Cardiac septum (tissue), 1 donor: ENCODE measurements around the gene RNF146. TPM values are rescaled to one million over a fixed set of nuclear protein-coding genes. Genes with fewer than 3 reads are reported as not detected.
"Not testable (repeated sequence)": the region's sequence is repeated elsewhere in the genome, so short reads cannot be mapped to it uniquely, and the experiment has no call there.

ENCODE experiments used
- DNase-seq: peaks from one replicate; pipeline ENCODE4 v3.0.0-alpha.2; 2020; ENCODE audit warnings: low spot score
- intact Hi-C: fragments of 100-400 bp; cut with DNase I; formaldehyde crosslinking; loops from one replicate; pipeline ENCODE4 v1.14.0; 2022
- long read RNA-seq: library from polyadenylated mRNA; unstranded; transcript quantifications from one replicate; pipeline ENCODE4 v2.0.0, GENCODE V29; 2021
- total RNA-seq: library from RNA; stranded (reverse); fragmentation: NEBNext Ultra II Directional; extraction: Animal tissue kit (Norgen Biotek cat#: 25700); gene quantifications from one replicate; pipeline ENCODE4 v1.2.1, GENCODE V29; 2021
- donor health status: DM: no; HTN: no; CAD: no.

Gene RNF146
- 72.8 TPM for total RNA-seq
- long read RNA-seq, transcript RNF146-204 (4 exons, 884 nt), result major isoform, 7 of 28 reads
- long read RNA-seq, transcript RNF146-201 (5 exons, 2,624 nt), result minor isoform, 5 of 28 reads
- long read RNA-seq, partial matches to known transcripts, result 1 of 28 reads
- long read RNA-seq, other reads (novel, unspliced or antisense), result 13 of 28 reads

- DNase-seq, result peak; percentile 93
- intact Hi-C loops, result loop anchor here (1.0 to 10.0 kb wide), 3 partner anchors 75 to 1232 kb away; partner anchors contain the start of gene ECHDC1
These were observed at the start of gene RNF146 for GRCh38 chr6:127266178-127266891. TSS of gene RNF146 (plus strand) at chr6:127266864. CDS start at chr6:127280339, 13,475 bp downstream.

GRCh38 chr6:127219869-127220268 lies 46.8 kb upstream of the RNF146 start:
- no peak for DNase-seq
- intact Hi-C loops, result no loop called here

- DNase-seq, result no peak
- intact Hi-C loops, result no loop called here
These were observed 45.5 kb upstream of the RNF146 start for GRCh38 chr6:127221201-127221600.

GRCh38 chr6:127222418-127222817 lies 44.2 kb upstream of the RNF146 start:
- no peak for DNase-seq
- intact Hi-C loops, result no loop called here

- DNase-seq, result no peak
- intact Hi-C loops, result no loop called here
These were observed 41.2 kb upstream of the RNF146 start for GRCh38 chr6:127225497-127225896.

GRCh38 chr6:127233819-127234218 lies 32.8 kb upstream of the RNF146 start:
- intact Hi-C loops, DNase-seq: not testable (repeated sequence)

- intact Hi-C loops, result no loop called here
These were observed 23.2 kb upstream of the RNF146 start for GRCh38 chr6:127243501-127243900.

GRCh38 chr6:127247114-127248096 lies 19.3 kb upstream of the RNF146 start:
- DNase-seq, result no peak
- intact Hi-C loops, result no loop called here

More at GRCh38 chr6:127243501-127243900, 23.2 kb upstream of the RNF146 start:
- no peak for DNase-seq

- intact Hi-C loops, result no loop called here
- DNase-seq, result no peak
These were observed 17.0 kb upstream of the RNF146 start for GRCh38 chr6:127249621-127250020.

GRCh38 chr6:127255286-127255685 lies 11.4 kb upstream of the RNF146 start:
- intact Hi-C loops, result no loop called here
- no peak for DNase-seq

GRCh38 chr6:127262896-127263295 lies 3.8 kb upstream of the RNF146 start:
- DNase-seq, result no peak
- intact Hi-C loops, result loop anchor here (10.0 kb wide), 1 partner anchor 1228 kb away; no protein-coding TSS in a partner anchor

- no peak for DNase-seq
- intact Hi-C loops, result loop anchor here (10.0 kb wide), 1 partner anchor 1229 kb away; no protein-coding TSS in a partner anchor
These were observed 3.2 kb upstream of the RNF146 start for GRCh38 chr6:127263481-127263880.

- intact Hi-C loops, result loop anchor here (1.0 to 10.0 kb wide), 3 partner anchors 76 to 1232 kb away; partner anchors contain the start of gene ECHDC1
- peak; percentile 83 for DNase-seq
These were observed 405 bp downstream of the RNF146 start for GRCh38 chr6:127266892-127267645.

GRCh38 chr6:127267646-127268625 lies 1.3 kb downstream of the RNF146 start:
- no peak for DNase-seq
- intact Hi-C loops, result loop anchor here (2.0 to 10.0 kb wide), 2 partner anchors 75 to 1233 kb away; partner anchors contain the start of gene ECHDC1

GRCh38 chr6:127272576-127272975 lies 5.9 kb downstream of the RNF146 start:
- DNase-seq, result no peak
- intact Hi-C loops, result no loop called here

- DNase-seq, result no peak
- intact Hi-C loops, result no loop called here
These were observed 6.8 kb downstream of the RNF146 start for GRCh38 chr6:127273499-127273898.

- intact Hi-C loops, result no loop called here
- no peak for DNase-seq
These were observed 9.7 kb downstream of the RNF146 start for GRCh38 chr6:127276331-127276730.
